ENCODE measurements around the gene NGEF. TPM values are rescaled to one million over a fixed set of nuclear protein-coding genes. Genes with fewer than 3 reads are reported as not detected.

Gene NGEF
- polyA plus RNA-seq, 2 donors, result 8.4 to 11.4 TPM

- H3K27ac ChIP-seq (ENCODE audit: low read depth in 2 of 2, low read length in 1 of 2), result no peak overlapping the region
- no peaks in the 10 kb centered on the region for H3K9me3 ChIP-seq (ENCODE audit: control insufficient read depth in 2 of 2, insufficient read depth in 1 of 2, low read depth in 1 of 2, low read length in 1 of 2)
- WGBS, 2 donors, result 45 to 53% methylated on average over 10 to 11 of the region's 11 CpGs
- no peaks in the 10 kb centered on the region for H3K27me3 ChIP-seq (ENCODE audit: control insufficient read depth in 1 of 2, insufficient read depth in 2 of 2, low read length in 2 of 2)
- H3K36me3 ChIP-seq (ENCODE audit: control insufficient read depth in 2 of 2, insufficient read depth in 2 of 2, low read length in 1 of 2), result peaks cover 0 to 9% of the 10 kb centered on the region in 2 donors
- H3K4me1 ChIP-seq (ENCODE audit: control insufficient read depth in 2 of 2, insufficient read depth in 2 of 2, low read length in 1 of 2), result peaks cover 0 to 10% of the 10 kb centered on the region in 2 donors
- no peak overlapping the region for H3K4me3 ChIP-seq (ENCODE audit: low read depth in 1 of 2, low read length in 2 of 2)
Measured at GRCh38 chr2:232891621-232892071, 121.4 kb downstream of the NGEF start.

- no peaks in the 10 kb centered on the region for H3K27me3 ChIP-seq (ENCODE audit: control insufficient read depth in 1 of 2, insufficient read depth in 2 of 2, low read length in 2 of 2)
- no peak overlapping the region for H3K4me3 ChIP-seq (ENCODE audit: low read depth in 1 of 2, low read length in 2 of 2)
- peaks cover 0 to 11% of the 10 kb centered on the region in 2 donors for H3K36me3 ChIP-seq (ENCODE audit: control insufficient read depth in 2 of 2, insufficient read depth in 2 of 2, low read length in 1 of 2)
- H3K27ac ChIP-seq (ENCODE audit: low read depth in 2 of 2, low read length in 1 of 2), result no peak overlapping the region
- H3K9me3 ChIP-seq (ENCODE audit: control insufficient read depth in 2 of 2, insufficient read depth in 1 of 2, low read depth in 1 of 2, low read length in 1 of 2), result no peaks in the 10 kb centered on the region
- peaks cover 0 to 13% of the 10 kb centered on the region in 2 donors for H3K4me1 ChIP-seq (ENCODE audit: control insufficient read depth in 2 of 2, insufficient read depth in 2 of 2, low read length in 1 of 2)
- 27 to 41% methylated on average over 23 of the region's 23 CpGs for WGBS, 2 donors
Measured at GRCh38 chr2:232890896-232891601, 122.0 kb downstream of the NGEF start.

- Histone ChIP-seq H3K4me3 (ENCODE audit: low read depth in 1 of 2, low read length in 2 of 2) (no peak overlapping the region), H3K27me3 (ENCODE audit: control insufficient read depth in 1 of 2, insufficient read depth in 2 of 2, low read length in 2 of 2) (no peaks in the 10 kb centered on the region), H3K4me1 (ENCODE audit: control insufficient read depth in 2 of 2, insufficient read depth in 2 of 2, low read length in 1 of 2) (peaks cover 0 to 14% of the 10 kb centered on the region in 2 donors), H3K9me3 (ENCODE audit: control insufficient read depth in 2 of 2, insufficient read depth in 1 of 2, low read depth in 1 of 2, low read length in 1 of 2) (no peaks in the 10 kb centered on the region), H3K27ac (ENCODE audit: low read depth in 2 of 2, low read length in 1 of 2) (no peak overlapping the region), H3K36me3 (ENCODE audit: control insufficient read depth in 2 of 2, insufficient read depth in 2 of 2, low read length in 1 of 2) (peaks cover 0 to 12% of the 10 kb centered on the region in 2 donors)
- 87 to 88% methylated on average over 11 of the region's 11 CpGs for WGBS, 2 donors
Measured at GRCh38 chr2:232890536-232890895, 122.5 kb downstream of the NGEF start.

GRCh38 chr2:232889876-232890401 lies 123.1 kb downstream of the NGEF start:
- Histone ChIP-seq H3K36me3 (ENCODE audit: control insufficient read depth in 2 of 2, insufficient read depth in 2 of 2, low read length in 1 of 2) (peaks cover 0 to 12% of the 10 kb centered on the region in 2 donors), H3K27ac (ENCODE audit: low read depth in 2 of 2, low read length in 1 of 2) (no peak overlapping the region), H3K4me1 (ENCODE audit: control insufficient read depth in 2 of 2, insufficient read depth in 2 of 2, low read length in 1 of 2) (peaks cover 3 to 20% of the 10 kb centered on the region in 2 donors), H3K9me3 (ENCODE audit: control insufficient read depth in 2 of 2, insufficient read depth in 1 of 2, low read depth in 1 of 2, low read length in 1 of 2) (no peaks in the 10 kb centered on the region), H3K27me3 (ENCODE audit: control insufficient read depth in 1 of 2, insufficient read depth in 2 of 2, low read length in 2 of 2) (no peaks in the 10 kb centered on the region), H3K4me3 (ENCODE audit: low read depth in 1 of 2, low read length in 2 of 2) (no peak overlapping the region)
- WGBS, 2 donors, result 91% methylated on average over 5 of the region's 5 CpGs

GRCh38 chr2:232888839-232889529 lies 124.1 kb downstream of the NGEF start:
- WGBS, 2 donors, result 86 to 89% methylated on average over 14 of the region's 14 CpGs
- H3K36me3 ChIP-seq (ENCODE audit: control insufficient read depth in 2 of 2, insufficient read depth in 2 of 2, low read length in 1 of 2), result peaks cover 0 to 17% of the 10 kb centered on the region in 2 donors

GRCh38 chr2:232888099-232888836 lies 124.8 kb downstream of the NGEF start:
- Histone ChIP-seq H3K9me3 (ENCODE audit: control insufficient read depth in 2 of 2, insufficient read depth in 1 of 2, low read depth in 1 of 2, low read length in 1 of 2) (peaks cover 0 to 2% of the 10 kb centered on the region in 2 donors), H3K4me1 (ENCODE audit: control insufficient read depth in 2 of 2, insufficient read depth in 2 of 2, low read length in 1 of 2) (peaks cover 3 to 21% of the 10 kb centered on the region in 2 donors), H3K27ac (ENCODE audit: low read depth in 2 of 2, low read length in 1 of 2) (no peak overlapping the region), H3K36me3 (ENCODE audit: control insufficient read depth in 2 of 2, insufficient read depth in 2 of 2, low read length in 1 of 2) (peaks cover 0 to 19% of the 10 kb centered on the region in 2 donors), H3K27me3 (ENCODE audit: control insufficient read depth in 1 of 2, insufficient read depth in 2 of 2, low read length in 2 of 2) (no peaks in the 10 kb centered on the region), H3K4me3 (ENCODE audit: low read depth in 1 of 2, low read length in 2 of 2) (no peak overlapping the region)
- 82 to 87% methylated on average over 21 of the region's 21 CpGs for WGBS, 2 donors

More at GRCh38 chr2:232888839-232889529, 124.1 kb downstream of the NGEF start:
- Histone ChIP-seq H3K27ac (ENCODE audit: low read depth in 2 of 2, low read length in 1 of 2) (no peak overlapping the region), H3K9me3 (ENCODE audit: control insufficient read depth in 2 of 2, insufficient read depth in 1 of 2, low read depth in 1 of 2, low read length in 1 of 2) (peaks cover 0 to 2% of the 10 kb centered on the region in 2 donors), H3K27me3 (ENCODE audit: control insufficient read depth in 1 of 2, insufficient read depth in 2 of 2, low read length in 2 of 2) (no peaks in the 10 kb centered on the region), H3K4me1 (ENCODE audit: control insufficient read depth in 2 of 2, insufficient read depth in 2 of 2, low read length in 1 of 2) (peaks cover 3 to 21% of the 10 kb centered on the region in 2 donors), H3K4me3 (ENCODE audit: low read depth in 1 of 2, low read length in 2 of 2) (no peak overlapping the region)

- Histone ChIP-seq H3K9me3 (ENCODE audit: control insufficient read depth in 2 of 2, insufficient read depth in 1 of 2, low read depth in 1 of 2, low read length in 1 of 2) (peaks cover 0 to 2% of the 10 kb centered on the region in 2 donors), H3K27me3 (ENCODE audit: control insufficient read depth in 1 of 2, insufficient read depth in 2 of 2, low read length in 2 of 2) (no peaks in the 10 kb centered on the region)
Measured at GRCh38 chr2:232887171-232887850, 125.7 kb downstream of the NGEF start.

GRCh38 chr2:232886632-232887031 lies 126.4 kb downstream of the NGEF start:
- 75 to 76% methylated on average over 7 of the region's 7 CpGs for WGBS, 2 donors
- Histone ChIP-seq H3K27ac (ENCODE audit: low read depth in 2 of 2, low read length in 1 of 2) (no peak overlapping the region), H3K4me1 (ENCODE audit: control insufficient read depth in 2 of 2, insufficient read depth in 2 of 2, low read length in 1 of 2) (peaks cover 3 to 19% of the 10 kb centered on the region in 2 donors), H3K4me3 (ENCODE audit: low read depth in 1 of 2, low read length in 2 of 2) (no peak overlapping the region), H3K27me3 (ENCODE audit: control insufficient read depth in 1 of 2, insufficient read depth in 2 of 2, low read length in 2 of 2) (no peaks in the 10 kb centered on the region), H3K36me3 (ENCODE audit: control insufficient read depth in 2 of 2, insufficient read depth in 2 of 2, low read length in 1 of 2) (peaks cover 0 to 28% of the 10 kb centered on the region in 2 donors), H3K9me3 (ENCODE audit: control insufficient read depth in 2 of 2, insufficient read depth in 1 of 2, low read depth in 1 of 2, low read length in 1 of 2) (peaks cover 0 to 2% of the 10 kb centered on the region in 2 donors)

More at GRCh38 chr2:232887171-232887850, 125.7 kb downstream of the NGEF start:
- Histone ChIP-seq H3K4me1 (ENCODE audit: control insufficient read depth in 2 of 2, insufficient read depth in 2 of 2, low read length in 1 of 2) (peaks cover 3 to 21% of the 10 kb centered on the region in 2 donors), H3K4me3 (ENCODE audit: low read depth in 1 of 2, low read length in 2 of 2) (no peak overlapping the region), H3K27ac (ENCODE audit: low read depth in 2 of 2, low read length in 1 of 2) (no peak overlapping the region), H3K36me3 (ENCODE audit: control insufficient read depth in 2 of 2, insufficient read depth in 2 of 2, low read length in 1 of 2) (peaks cover 0 to 28% of the 10 kb centered on the region in 2 donors)
- 84% methylated on average over 15 of the region's 15 CpGs for WGBS, 2 donors

GRCh38 chr2:232886176-232886575 lies 126.9 kb downstream of the NGEF start:
- H3K27me3 ChIP-seq (ENCODE audit: control insufficient read depth in 1 of 2, insufficient read depth in 2 of 2, low read length in 2 of 2), result no peaks in the 10 kb centered on the region
- peaks cover 0 to 28% of the 10 kb centered on the region in 2 donors for H3K36me3 ChIP-seq (ENCODE audit: control insufficient read depth in 2 of 2, insufficient read depth in 2 of 2, low read length in 1 of 2)
- 62 to 70% methylated on average over 11 of the region's 11 CpGs for WGBS, 2 donors
- no peak overlapping the region for H3K27ac ChIP-seq (ENCODE audit: low read depth in 2 of 2, low read length in 1 of 2)
- peaks cover 3 to 16% of the 10 kb centered on the region in 2 donors for H3K4me1 ChIP-seq (ENCODE audit: control insufficient read depth in 2 of 2, insufficient read depth in 2 of 2, low read length in 1 of 2)
- peaks cover 0 to 2% of the 10 kb centered on the region in 2 donors for H3K9me3 ChIP-seq (ENCODE audit: control insufficient read depth in 2 of 2, insufficient read depth in 1 of 2, low read depth in 1 of 2, low read length in 1 of 2)
- H3K4me3 ChIP-seq (ENCODE audit: low read depth in 1 of 2, low read length in 2 of 2), result no peak overlapping the region
